Activated CD8-positive, alpha-beta memory T cell treated with anti-CD3 and anti-CD28 coated beads for 36 hours (primary cell): ENCODE data around the gene EHMT2. TPM values are rescaled to one million over a fixed set of nuclear protein-coding genes. Genes with fewer than 3 reads are reported as not detected.
"Not testable (repeated sequence)": the region's sequence is repeated elsewhere in the genome, so short reads cannot be mapped to it uniquely, and the experiment has no call there.

Experiments
- CTCF ChIA-PET: fragments of 350-600 bp; sonication (Branson Sonifier 250); formaldehyde crosslinking; loops from one replicate; lab custom pipeline; 2021; ENCODE audit warnings: antibody characterized with exemption; lab: Charles Lee
- POLR2A ChIA-PET: fragments of 350-600 bp; sonication (Branson Sonifier 250); formaldehyde crosslinking; loops from one replicate; lab custom pipeline; 2021; ENCODE audit warnings: antibody characterized with exemption; lab: Charles Lee
- total RNA-seq, 2 experiments: library from RNA; stranded (reverse); gene quantifications; one replicate each; pipeline ENCODE4 v1.2.3, GENCODE V29; 2021

Gene EHMT2
- total RNA-seq, 2 experiments from 2014 or later, result 67.4 to 67.8 TPM

DNA sequence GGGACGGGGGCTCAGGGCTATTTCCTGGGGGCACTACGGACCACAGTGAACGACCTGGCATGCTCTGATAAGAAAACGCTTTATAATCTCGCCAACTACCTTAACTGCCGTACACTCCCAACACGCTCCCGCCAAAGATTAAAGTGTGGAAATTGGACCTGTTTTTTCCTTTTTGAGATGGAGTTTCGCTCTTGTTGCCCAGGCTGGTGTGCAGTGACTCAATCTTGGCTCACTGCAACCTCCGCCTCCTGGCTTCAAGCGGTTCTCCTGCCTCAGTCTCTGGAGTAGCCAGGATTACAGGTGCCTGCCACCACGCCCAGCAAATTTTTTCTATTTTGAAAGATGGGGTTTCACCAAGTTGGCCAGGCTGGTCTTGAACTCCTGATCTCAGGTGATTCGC lies 18.4 kb downstream of the EHMT2 start:
- ChIA-PET CTCF (no interaction called here), POLR2A (no interaction called here)

DNA sequence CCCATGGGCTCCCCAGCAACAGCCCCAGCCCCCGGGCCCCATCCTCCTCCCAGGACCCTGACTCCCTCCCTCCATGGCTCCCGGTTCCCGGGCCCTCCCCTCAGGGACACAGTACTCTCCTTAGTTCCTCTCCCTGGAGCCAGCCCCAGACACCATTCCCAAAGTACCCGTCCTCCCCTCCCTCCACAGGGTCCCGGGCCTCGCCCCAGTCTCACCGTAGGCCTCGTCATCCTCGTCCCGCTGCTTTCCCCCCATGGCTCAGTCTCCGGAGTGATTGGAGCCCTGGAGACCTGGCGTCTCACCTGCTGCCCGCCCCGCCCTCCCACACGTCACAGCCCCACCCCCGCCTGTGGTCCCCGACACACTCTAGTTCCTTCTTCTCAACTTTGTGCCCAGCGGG lies 18.8 kb downstream of the EHMT2 start, which contains the start of gene SLC44A4:
SLC44A4 (minus strand) TSS at position 272 of the 400 bp plus-strand sequence; CDS start at position 255, 17 bp downstream.
- POLR2A ChIA-PET, result no interaction called here

DNA sequence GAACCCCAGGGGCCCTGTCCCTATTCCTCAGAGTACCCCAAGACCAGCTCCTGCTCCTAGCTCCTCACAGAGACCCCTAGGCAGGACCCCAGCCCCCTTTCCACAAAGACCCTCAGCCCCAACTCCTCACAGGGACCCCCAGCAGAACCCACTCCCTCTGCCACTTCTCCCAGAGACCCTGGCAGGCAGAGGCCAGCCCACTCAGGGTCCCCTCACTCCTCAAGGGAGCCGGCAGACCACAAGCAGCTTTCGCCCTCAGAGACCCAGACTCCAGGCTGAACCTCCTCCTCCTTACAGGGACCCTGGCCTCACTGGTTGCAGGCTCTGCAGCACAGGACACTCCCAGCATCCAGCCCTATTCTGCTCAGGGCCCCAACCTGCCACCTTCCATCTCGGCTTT lies 19.3 kb downstream of the EHMT2 start:
- POLR2A ChIA-PET, result no interaction called here

More for the DNA sequence above, 18.8 kb downstream of the EHMT2 start, which contains the start of gene SLC44A4:
- CTCF ChIA-PET, result no interaction called here

DNA sequence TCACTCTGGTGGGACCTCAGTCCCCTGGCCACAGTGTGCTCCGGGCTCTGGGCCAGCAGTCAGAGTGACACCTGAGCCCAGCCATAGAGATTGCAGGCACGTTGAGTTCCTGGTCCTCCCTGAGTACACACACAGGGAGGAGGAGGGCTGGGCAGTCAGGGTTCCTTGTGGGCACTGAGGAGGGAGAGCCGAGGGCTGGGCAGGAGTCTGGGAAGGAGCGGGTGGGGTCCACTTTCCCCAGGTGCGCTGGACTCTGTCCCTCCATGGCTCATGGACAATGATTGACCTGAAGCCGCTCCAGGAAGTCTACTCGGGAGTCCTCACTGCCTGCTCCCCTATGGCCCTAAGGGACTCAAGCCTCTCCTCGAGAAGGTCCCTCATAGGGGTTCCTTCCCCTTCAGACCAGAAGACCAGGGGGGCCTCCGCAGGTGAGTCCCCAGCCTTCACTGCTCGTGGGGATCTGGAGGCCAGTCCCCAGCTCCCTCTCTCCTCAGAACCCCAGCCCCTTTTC lies 19.8 kb downstream of the EHMT2 start:
- ChIA-PET CTCF (interaction anchor here (1.2 kb wide), 1 partner anchor 20 kb away, joined by 3 read pairs; the partner anchor contains the start of gene EHMT2), POLR2A (no interaction called here)

More for the DNA sequence above, 19.3 kb downstream of the EHMT2 start:
- CTCF ChIA-PET, result no interaction called here

DNA sequence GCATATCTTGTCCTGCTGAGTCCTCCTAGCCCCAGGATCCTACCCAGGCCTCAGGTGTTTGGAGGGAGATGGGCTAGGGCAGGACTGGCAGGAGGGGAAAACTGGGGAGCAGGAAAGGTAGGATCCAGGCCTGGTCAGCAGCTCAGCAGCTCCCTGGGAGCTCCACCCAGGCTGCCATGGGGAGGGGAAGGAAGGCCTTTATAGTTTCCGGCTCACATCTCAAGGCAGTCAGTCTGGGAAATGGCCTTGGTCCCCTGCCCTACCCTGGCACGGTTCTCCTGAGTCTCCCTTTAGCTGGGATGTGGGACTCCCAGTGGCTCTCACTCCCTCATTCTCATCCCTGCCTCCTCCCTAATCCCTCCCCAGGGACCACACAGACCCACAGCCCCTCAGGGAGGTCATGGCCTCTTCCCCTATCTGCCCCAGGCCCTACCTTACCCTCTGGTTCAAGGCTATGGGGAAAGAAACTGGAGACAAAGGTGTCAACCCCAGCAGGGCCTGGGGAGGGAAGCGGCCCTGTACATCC lies 20.3 kb downstream of the EHMT2 start:
- ChIA-PET CTCF (interaction anchor here (0.6 to 1.2 kb wide), 3 partner anchors 11 to 182 kb away, joined by 3 read pairs; partner anchors contain the start of gene EHMT2), POLR2A (no interaction called here)

DNA sequence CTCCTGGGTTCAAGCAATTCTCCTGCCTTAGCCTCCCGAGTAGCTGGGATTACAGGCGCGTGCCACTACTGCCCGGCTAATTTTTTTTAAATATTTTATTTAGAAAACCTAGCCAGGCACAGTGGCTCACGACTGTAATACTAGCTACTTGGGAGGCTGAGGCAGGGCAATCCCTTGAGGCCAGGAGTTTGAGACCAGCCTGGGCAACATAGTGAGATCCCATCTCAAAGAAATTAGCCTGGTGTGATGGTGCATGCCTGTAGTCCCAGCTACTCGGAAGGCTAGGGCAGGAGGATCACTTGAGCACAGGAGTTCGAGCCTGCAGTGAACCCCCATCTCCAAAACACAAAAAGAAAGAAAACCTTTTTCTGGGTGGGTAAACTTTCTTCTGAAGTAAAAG lies 21.1 kb downstream of the EHMT2 start:
- ChIA-PET CTCF (interaction anchor here (1.0 to 2.0 kb wide), 3 partner anchors 12 to 21 kb away, joined by 3 to 4 read pairs (median 3); partner anchors contain the start of gene EHMT2), POLR2A (no interaction called here)

DNA sequence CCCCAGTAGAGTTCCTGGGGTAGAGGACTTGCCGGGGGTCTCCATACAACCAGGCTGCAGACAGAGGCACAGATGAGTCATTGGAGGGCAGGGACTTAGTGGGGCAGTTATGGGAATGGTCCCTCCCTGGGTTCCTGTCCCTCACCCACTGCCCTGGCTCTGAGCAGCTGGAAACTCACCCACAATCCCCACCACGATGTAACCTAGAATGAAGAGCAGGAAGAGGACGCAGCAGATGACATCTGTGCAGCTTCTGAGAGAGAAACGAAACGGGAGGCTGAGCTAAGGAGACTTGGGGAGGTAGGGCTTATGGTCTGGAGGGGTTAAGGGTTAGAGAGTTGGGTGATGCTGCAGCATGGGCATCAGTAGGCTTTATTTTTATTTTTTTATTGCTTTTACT lies 21.6 kb downstream of the EHMT2 start:
- ChIA-PET CTCF (interaction anchor here (2.0 kb wide), 1 partner anchor 12 kb away, joined by 4 read pairs; no protein-coding TSS in a partner anchor), POLR2A (no interaction called here)

DNA sequence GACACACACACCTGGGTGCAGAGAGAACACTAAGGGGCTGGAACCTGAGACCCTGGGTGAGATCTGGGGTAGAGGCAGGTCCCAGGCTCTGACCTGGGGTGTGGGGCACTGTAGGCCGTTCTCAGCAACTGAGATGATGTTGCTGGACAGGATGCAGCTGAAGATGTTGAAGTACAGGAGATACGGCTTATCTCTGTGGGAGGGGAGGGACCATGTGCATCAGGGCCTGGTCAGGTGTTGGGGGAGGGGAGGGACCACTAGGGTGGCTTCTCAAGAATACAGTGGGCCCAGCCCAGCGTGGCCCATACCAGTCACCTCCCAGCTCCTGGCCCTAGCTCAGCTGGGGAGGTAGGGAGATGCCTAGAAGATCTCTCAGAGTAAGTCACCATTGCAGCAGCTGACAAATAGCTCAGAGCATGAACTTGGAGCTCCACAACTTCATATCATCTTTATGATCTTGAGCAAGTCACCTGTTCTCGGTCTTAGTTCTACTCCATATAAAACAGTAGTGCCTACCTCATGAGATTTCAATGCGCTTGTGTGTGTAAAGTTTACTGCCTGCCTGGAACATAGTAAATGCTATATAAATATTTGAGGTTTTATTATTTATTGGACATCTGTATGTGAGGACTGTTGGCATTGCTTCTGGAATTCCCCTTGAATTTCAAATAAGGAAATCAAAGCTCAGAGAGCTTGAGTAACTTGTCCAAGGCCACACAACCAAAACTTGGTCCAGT lies 22.5 kb downstream of the EHMT2 start:
- CTCF ChIA-PET, result interaction anchor here (2.0 kb wide), 1 partner anchor 11 kb away, joined by 4 read pairs; no protein-coding TSS in a partner anchor
- POLR2A ChIA-PET, result interaction anchor here (0.5 kb wide), 1 partner anchor 235 kb away, joined by 7 read pairs; no protein-coding TSS in a partner anchor

DNA sequence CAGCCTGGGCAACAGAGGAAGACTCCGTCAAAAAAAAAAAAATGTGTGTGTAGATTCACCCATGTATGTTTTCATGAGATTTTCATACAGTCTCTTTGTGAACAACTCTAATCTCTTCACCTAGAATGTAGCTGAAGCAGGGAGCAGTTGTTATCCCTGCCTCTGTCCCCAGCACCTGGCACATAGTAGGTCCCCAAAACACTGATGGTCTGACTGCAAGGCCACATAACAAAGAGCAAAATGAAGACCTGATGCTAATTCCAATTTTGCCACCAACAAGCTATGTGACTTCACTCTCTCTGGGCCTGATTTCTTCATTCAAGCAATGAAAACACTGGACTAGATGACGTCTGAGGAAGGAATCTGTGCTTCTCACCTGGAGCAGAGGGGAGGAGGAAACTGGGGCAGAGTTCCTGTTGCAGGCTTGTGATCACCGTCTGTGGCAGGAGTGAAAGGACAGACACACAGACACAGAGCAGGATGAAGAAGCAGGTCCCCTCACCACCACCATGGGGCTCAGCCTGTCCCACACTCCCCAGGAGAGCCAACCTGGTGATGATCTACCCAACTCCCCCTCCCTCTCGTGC lies 23.3 kb downstream of the EHMT2 start:
- ChIA-PET CTCF (interaction anchor here (2.0 kb wide), 1 partner anchor 10 kb away, joined by 4 read pairs; no protein-coding TSS in a partner anchor), POLR2A (no interaction called here)

DNA sequence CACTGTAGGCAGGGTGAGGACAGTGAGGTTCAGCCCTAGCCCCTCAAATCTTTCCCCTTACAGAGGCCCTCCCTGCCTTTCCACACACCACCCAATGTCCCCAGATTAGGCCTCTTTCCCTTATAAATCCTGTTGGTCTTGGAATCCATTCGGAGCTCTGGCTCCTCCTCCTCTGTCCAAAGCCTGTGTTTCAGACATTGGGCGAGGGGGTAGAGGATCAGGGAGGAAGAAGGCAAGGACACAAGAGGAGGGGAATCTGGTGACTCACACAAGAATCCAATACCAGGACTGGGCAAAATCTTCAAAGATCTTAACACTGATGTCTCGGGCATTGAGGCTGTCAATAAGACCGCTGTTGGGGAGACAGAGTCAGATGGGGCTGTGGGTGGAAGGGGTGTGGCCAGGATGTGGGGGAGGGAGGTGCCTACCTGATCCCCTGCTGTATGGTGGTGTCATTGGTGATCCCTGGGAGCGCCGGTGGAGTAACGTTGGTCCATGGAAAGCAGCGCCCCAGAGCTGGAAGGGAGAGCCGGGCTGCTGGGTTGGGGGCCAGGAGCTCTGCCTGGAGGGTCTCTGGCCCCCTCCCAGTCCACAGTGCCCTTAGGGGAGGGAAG lies 26.3 kb downstream of the EHMT2 start:
- ChIA-PET POLR2A (interaction anchor here (0.6 kb wide), 1 partner anchor 35 kb away, joined by 3 read pairs; no protein-coding TSS in a partner anchor), CTCF (no interaction called here)

DNA sequence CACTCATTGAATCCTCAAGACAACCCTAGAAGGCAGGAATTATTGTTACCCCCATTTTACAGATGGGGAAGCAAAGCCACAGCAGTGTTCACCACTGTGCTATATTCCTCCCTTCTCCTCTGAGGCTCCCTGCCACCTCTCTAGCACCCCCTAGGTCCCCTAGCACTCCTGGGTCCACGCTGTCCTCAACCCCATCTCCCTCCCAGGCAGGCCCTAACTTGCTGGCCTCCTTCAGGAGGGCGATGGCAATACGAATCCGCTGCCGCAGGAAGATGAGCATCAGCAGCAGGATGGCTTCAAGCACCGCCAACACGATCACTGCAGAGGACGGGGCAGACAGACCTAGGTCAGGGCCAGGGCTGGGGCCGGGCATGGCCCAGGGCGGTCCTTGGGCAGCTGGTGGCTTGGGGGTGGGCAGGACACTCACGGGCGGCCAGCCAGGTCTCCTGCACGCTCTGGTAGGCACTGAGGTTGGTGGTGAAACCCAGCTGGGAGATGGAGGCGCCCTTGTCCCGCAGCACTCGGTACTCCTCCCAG lies 27.0 kb downstream of the EHMT2 start:
- ChIA-PET POLR2A (no interaction called here), CTCF (no interaction called here)

DNA sequence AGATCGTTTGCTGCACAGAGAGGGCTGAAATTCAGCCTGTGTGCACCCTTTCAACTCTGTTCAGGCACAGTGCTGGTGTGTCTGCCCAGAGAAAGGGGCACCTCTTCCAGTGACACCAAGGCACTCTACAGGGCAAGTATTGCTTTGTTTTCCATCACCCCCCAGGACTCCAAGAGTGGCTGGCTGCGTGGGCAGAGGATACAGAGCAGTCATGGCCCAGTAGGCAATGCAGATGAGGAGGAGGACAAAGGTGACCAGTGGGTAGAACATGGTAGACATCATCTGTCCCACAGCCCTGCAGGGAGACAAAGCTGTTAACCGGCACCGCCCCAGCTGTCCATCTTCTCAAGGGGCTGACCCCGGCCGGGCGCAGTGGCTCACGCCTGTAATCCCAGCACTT lies 28.2 kb downstream of the EHMT2 start:
- ChIA-PET CTCF (no interaction called here), POLR2A (no interaction called here)

DNA sequence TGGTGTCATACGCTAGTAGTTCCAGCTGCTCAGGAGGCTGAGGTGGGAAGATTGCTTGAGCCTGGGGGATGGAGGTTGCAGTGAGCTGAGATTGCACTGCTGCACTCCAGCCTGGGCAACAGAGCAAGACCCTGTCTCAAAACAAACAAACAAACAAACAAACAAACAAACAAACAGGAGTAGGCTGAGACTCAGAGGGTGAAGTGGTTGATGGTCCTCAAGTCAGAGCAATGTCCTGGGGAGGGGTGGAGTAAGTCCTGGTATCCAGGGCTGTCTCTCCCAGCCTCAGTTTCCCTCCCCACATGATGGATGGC lies 28.9 kb downstream of the EHMT2 start:
- POLR2A ChIA-PET, CTCF ChIA-PET: not testable (repeated sequence)

DNA sequence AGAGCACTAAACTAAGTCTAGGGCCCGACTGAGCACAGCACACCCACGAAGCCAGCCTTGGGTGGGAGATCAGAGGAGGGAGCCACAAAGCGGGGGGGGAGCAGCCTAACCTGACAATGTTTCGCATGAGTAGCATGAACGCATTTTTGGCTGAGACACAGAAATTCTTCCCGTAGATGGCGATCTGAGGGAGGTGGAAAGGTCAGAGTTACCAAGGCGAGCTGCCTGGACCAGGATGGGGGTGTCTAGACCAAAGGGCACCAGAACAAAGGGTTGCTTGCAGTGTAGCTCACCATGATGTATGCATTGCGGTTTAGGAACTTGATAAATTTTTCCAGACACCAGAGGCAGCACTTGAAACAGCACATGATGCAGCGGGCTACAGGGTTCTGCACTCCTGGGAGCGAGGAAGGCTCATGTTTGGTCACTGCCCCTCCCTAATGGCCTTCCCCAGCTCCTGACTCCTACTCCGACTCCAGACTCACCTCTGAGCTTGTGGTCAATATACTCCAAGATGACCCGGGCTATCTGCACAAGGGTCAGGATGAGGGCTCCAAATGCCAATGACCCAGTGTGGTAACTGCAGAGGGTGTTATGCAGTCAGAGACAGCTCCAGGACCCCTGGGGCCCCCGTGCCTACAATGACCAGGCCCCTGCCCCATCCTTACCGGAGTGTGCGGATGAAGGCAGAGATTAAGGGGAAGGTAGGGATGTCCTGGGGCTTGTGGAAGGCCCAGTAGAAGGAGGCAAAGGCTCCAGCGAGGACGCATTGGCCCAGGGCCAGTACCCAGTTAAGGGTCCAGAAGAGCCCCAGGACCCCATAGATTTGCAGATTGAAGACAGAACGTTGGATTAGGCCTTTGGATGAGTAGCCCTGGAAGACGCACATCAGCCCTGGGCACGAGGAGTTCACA lies 32.0 kb downstream of the EHMT2 start:
- POLR2A ChIA-PET, result no interaction called here
- CTCF ChIA-PET, result interaction anchor here (0.6 to 0.8 kb wide), 3 partner anchors 23 to 35 kb away, joined by 3 to 4 read pairs (median 3); no protein-coding TSS in a partner anchor

DNA sequence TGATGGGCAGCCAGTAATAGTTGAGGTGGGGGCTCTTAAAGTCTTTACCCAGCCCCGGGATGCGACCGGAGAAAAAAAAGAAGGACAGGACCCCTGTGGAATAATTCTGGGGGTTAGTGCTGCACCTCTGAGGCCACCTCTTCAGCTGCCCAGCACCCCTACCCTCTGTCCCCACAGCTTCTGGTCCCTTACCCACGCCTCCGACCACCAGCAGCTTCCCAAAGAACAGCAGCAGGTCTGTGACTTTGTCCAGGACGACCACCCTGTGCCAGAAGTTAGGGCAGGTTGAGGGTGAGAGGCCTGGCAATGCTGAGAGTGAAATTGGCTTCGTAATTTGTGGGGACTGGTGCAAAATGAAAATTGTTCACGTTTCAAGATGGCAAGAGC lies 32.7 kb downstream of the EHMT2 start:
- POLR2A ChIA-PET, result no interaction called here
- CTCF ChIA-PET, result interaction anchor here (0.6 to 1.1 kb wide), 3 partner anchors 10 to 34 kb away, joined by 3 to 4 read pairs (median 4); no protein-coding TSS in a partner anchor

DNA sequence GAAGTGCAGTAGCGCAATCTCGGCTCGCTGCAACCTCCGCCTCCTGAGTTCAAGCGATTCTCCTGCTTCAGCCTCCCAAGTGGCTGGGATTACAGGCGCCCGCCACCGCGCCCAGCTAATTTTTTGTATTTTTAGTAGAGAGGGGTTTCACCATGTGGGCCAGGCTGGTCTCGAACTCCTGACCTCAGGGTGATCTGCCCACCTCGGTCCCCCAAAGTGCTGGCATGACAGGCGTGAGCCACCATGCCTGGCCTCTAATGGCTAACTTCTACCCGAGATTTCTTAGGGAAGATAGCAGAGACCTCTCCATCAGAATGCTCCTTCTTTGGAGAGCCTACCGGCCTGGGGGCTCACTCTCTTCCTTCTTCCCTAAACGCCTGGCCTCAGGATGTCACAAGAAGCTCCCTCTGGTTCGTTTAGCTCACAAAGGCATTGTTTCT lies 33.4 kb downstream of the EHMT2 start:
- ChIA-PET POLR2A (interaction anchor here (0.6 to 1.9 kb wide), 2 partner anchors 33 to 37 kb away, joined by 3 to 8 read pairs; partner anchors contain the start of gene HSPA1B), CTCF (interaction anchor here (0.6 to 1.9 kb wide), 5 partner anchors 11 to 1010 kb away, joined by 3 to 8 read pairs (median 4); no protein-coding TSS in a partner anchor)
